BJ (cell line): ENCODE data around the gene USH2A. TPM values are rescaled to one million over a fixed set of nuclear protein-coding genes. Genes with fewer than 3 reads are reported as not detected.

Experiments
- CTCF ChIA-PET: fragments of 350-600 bp; formaldehyde crosslinking; extraction: SDS; loops from one replicate; lab custom pipeline; 2021; ENCODE audit warnings: antibody characterized with exemption, inconsistent platforms; lab: Yijun Ruan, JAX
- POLR2A ChIA-PET: fragments of 300-600 bp; sonication (Branson Sonifier 250); formaldehyde crosslinking; extraction: SDS; loops from one replicate; lab custom pipeline; 2021; ENCODE audit warnings: antibody characterized with exemption; lab: Charles Lee
- DNase-seq: peaks from one replicate; pipeline ENCODE4 v3.0.0-alpha.2; 2011; ENCODE audit warnings: low read depth
- H3K27me3 ChIP-seq: 2 replicates; pipeline ENCODE4 v1.6.0; 2011; ENCODE audit warnings: low read length; ENCODE audit not compliant: control insufficient read depth, insufficient read depth
- H3K36me3 ChIP-seq: 2 replicates; pipeline ENCODE4 v1.5.1; 2011; ENCODE audit warnings: low read length; ENCODE audit not compliant: control insufficient read depth, insufficient read depth
- H3K4me3 ChIP-seq: 2 replicates; pipeline ENCODE4 v1.5.1; 2011; ENCODE audit warnings: low read depth, mild to moderate bottlenecking, control low read depth, low read length
- polyA plus RNA-seq: library from polyadenylated mRNA; depleted of rRNA; stranded (reverse); fragments of >200 nt; gene quantifications from 2 replicates; pipeline ENCODE4 v1.2.3, GENCODE V29; 2011
- TF ChIP-seq, protein P1 (sequence below): IDR thresholded peaks from 2 replicates; pipeline ENCODE4 v1.5.1; 2011; ENCODE audit warnings: low read depth, mild to moderate bottlenecking, control low read depth, inconsistent platforms, low read length, moderate library complexity; ENCODE audit not compliant: insufficient read depth

USH2A gene
- polyA plus RNA-seq, 1 experiment = under 0.01 TPM

DNA sequence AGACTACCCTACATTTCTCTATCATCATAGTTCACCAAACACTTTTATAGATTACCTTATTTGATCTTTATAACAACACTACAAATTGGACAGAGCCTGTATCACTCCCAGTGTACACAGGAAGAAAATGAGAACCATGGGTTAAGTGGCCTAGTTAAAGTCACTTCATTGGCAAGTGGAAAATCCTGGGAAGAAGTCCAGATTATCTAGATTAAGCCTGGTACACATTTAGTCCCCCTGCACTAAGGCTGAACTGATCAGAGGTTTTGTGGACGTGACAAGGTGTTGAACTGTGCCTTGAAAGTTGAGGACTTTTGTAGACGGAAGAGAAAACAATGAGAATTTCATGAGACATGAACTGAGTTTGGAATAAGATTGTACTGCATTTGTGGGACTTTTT lies 7.5 kb upstream of the USH2A start:
- ChIA-PET CTCF (interaction anchor here (1.3 kb wide), 1 partner anchor 11 kb away, joined by 5 read pairs; no protein-coding TSS in a partner anchor), POLR2A (no interaction called here)
- DNase-seq = no peak
- Histone ChIP-seq H3K4me3 (no peak overlapping the region), H3K27me3 (no peaks in the 10 kb centered on the region; the same call in 1 of the 2 replicates), H3K36me3 (no peaks in the 10 kb centered on the region)
- TF ChIP-seq, protein P1, sequence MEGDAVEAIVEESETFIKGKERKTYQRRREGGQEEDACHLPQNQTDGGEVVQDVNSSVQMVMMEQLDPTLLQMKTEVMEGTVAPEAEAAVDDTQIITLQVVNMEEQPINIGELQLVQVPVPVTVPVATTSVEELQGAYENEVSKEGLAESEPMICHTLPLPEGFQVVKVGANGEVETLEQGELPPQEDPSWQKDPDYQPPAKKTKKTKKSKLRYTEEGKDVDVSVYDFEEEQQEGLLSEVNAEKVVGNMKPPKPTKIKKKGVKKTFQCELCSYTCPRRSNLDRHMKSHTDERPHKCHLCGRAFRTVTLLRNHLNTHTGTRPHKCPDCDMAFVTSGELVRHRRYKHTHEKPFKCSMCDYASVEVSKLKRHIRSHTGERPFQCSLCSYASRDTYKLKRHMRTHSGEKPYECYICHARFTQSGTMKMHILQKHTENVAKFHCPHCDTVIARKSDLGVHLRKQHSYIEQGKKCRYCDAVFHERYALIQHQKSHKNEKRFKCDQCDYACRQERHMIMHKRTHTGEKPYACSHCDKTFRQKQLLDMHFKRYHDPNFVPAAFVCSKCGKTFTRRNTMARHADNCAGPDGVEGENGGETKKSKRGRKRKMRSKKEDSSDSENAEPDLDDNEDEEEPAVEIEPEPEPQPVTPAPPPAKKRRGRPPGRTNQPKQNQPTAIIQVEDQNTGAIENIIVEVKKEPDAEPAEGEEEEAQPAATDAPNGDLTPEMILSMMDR = no peak

DNA sequence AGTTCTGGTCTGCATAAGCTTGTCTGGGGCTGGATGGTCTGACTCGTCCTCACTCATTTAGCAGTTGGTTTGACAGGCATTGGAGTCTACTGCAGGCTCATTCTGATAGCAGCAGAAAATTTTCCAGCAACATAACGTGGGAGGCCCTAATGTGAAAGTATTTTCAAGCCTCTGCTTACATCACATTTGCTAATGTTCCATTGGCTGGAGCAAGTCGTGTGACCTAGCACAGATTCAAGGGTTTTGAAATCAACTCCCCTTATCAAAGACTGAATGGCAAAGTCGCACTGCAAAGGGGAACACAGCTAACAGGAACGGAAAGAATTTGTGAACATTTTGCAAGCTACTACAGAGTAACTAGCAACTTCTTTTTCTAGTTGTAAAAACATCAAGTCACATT lies 2.3 kb upstream of the USH2A start:
- DNase-seq = no peak
- TF ChIP-seq, protein P1 = no peak
- CTCF ChIA-PET = no interaction called here
- H3K36me3 ChIP-seq = no peaks in the 10 kb centered on the region
- no peaks in the 10 kb centered on the region for H3K27me3 ChIP-seq
- H3K4me3 ChIP-seq = no peak overlapping the region
- POLR2A ChIA-PET = no interaction called here

DNA sequence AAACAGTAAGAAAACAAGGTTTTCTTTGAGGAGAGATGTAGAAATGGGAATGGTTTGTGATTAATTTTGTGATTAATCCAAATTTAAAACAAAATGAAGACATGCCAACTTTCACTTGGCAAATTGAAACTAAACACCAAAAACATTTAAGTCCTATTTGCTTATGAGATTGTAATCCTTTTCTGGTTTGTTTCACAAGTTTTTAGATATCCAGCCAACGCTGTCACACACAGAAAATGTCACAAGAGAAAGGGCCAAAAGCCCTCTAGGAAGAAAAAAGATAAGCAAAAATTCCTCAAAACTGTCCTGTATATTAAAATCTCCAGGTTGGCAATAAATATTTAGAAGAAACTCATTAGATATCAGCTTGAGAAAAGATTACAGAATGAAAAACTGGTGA lies 2.5 kb downstream of the USH2A start:
- POLR2A ChIA-PET = no interaction called here

DNA sequence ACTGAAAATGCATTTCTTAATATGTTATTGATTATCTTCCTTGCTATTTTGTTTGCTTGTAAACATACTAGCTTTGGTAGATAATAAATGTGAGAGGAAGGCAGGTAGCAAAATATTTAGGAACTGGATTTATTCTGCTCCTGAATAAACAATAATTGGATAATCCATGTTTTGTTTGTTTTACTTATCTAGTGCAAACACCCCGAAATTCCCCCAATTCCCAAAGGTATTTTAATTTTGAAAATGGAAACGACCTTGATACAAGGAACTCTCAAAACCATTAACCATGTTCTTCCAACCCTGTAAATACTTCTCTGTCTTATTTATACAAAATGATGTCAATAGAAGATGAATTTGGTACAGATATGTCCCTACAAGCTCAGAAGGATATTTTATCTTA lies 3.0 kb downstream of the USH2A start:
- ChIA-PET POLR2A (no interaction called here), CTCF (no interaction called here)
- DNase-seq = no peak
- H3K4me3 ChIP-seq = no peak overlapping the region
- no peaks in the 10 kb centered on the region for H3K27me3 ChIP-seq
- H3K36me3 ChIP-seq = no peaks in the 10 kb centered on the region
- TF ChIP-seq, protein P1 = no peak

More for the DNA sequence above, 2.5 kb downstream of the USH2A start:
- no peak for DNase-seq
- Histone ChIP-seq H3K27me3 (no peaks in the 10 kb centered on the region), H3K36me3 (no peaks in the 10 kb centered on the region), H3K4me3 (no peak overlapping the region)
- CTCF ChIA-PET = no interaction called here
- TF ChIP-seq, protein P1 = no peak

DNA sequence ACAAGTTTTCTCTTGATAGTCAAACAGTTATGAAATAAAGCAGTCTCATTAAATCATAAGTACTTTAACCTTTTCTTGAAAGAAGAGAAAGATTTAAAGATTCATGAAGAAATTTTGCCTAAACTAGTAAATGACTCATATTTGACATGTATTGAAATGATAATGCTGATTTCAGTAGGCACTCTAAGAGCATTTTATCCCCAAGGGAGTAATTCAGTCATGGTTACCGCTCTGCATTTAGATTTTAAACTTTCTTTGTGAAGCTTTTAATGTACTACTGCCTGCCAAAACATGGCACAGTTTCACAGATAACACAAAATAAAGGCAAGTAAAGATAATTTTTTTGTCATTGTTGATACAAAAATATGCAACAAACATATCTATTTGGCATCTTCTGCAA lies 6.8 kb downstream of the USH2A start:
- DNase-seq = no peak
- no peaks in the 10 kb centered on the region for H3K36me3 ChIP-seq
- POLR2A ChIA-PET = no interaction called here
- CTCF ChIA-PET = no interaction called here
- H3K4me3 ChIP-seq = no peak overlapping the region
- TF ChIP-seq, protein P1 = no peak
- H3K27me3 ChIP-seq = no peaks in the 10 kb centered on the region
